GM21515 (cell line): Measurements from ENCODE around the gene CYP8B1.
"Not testable (repeated sequence)": the region's sequence is repeated elsewhere in the genome, so short reads cannot be mapped to it uniquely, and the experiment has no call there.

Experiments
- ATAC-seq: cut with Tn5 transposase; IDR thresholded peaks from one replicate; pipeline ENCODE4 v1.9.1; 2021; ENCODE audit not compliant: unreplicated experiment

Gene CYP8B1

GRCh38 chr3:42886294-42886822, 10.7 kb upstream of the CYP8B1 start:
- ATAC-seq = no peak

GRCh38 chr3:42884324-42884723, 8.6 kb upstream of the CYP8B1 start:
- ATAC-seq = no peak

- not testable (repeated sequence) for ATAC-seq
Observed at GRCh38 chr3:42883251-42883930, 7.7 kb upstream of the CYP8B1 start.

GRCh38 chr3:42880601-42881451, 5.1 kb upstream of the CYP8B1 start:
- peak; percentile 100 for ATAC-seq

- ATAC-seq = no peak
Observed at GRCh38 chr3:42880183-42880582, 4.5 kb upstream of the CYP8B1 start.

- no peak for ATAC-seq
Observed at GRCh38 chr3:42877881-42878280, 2.2 kb upstream of the CYP8B1 start.

- ATAC-seq = no peak
Observed at GRCh38 chr3:42876940-42877720, 1.5 kb upstream of the CYP8B1 start.

DNA sequence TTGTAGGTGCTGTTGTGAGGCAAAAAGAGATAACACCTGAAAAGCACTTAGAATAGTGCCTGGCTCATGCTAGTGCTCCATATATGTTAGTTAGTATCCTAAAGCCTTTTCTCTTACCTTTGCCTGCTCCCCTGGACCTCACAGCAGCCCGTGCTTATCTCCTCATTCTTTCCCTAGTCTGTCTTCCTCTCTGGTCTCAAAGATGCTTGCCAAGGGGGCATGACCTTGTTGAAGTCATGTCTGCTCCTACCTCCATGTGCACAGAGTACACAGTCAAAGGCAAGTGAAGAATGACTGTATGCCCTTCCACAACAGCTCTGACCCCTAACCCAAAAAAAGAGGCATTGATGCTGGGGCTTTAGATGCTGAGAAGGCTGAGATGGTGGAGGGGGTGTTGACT, 722 bp upstream of the CYP8B1 start:
- ATAC-seq = no peak

GRCh38 chr3:42874749-42875148, 930 bp downstream of the CYP8B1 start:
- no peak for ATAC-seq

- ATAC-seq = no peak
Observed at GRCh38 chr3:42873221-42873982, 2.3 kb downstream of the CYP8B1 start.

GRCh38 chr3:42872718-42873117, 3.0 kb downstream of the CYP8B1 start:
- no peak for ATAC-seq

- no peak for ATAC-seq
Observed at GRCh38 chr3:42871592-42872196, 4.0 kb downstream of the CYP8B1 start.

GRCh38 chr3:42868841-42869240, 6.8 kb downstream of the CYP8B1 start:
- no peak for ATAC-seq

GRCh38 chr3:42867138-42867537, 8.5 kb downstream of the CYP8B1 start:
- ATAC-seq = no peak

- no peak for ATAC-seq
Observed at GRCh38 chr3:42865256-42865655, 10.4 kb downstream of the CYP8B1 start.

DNA sequence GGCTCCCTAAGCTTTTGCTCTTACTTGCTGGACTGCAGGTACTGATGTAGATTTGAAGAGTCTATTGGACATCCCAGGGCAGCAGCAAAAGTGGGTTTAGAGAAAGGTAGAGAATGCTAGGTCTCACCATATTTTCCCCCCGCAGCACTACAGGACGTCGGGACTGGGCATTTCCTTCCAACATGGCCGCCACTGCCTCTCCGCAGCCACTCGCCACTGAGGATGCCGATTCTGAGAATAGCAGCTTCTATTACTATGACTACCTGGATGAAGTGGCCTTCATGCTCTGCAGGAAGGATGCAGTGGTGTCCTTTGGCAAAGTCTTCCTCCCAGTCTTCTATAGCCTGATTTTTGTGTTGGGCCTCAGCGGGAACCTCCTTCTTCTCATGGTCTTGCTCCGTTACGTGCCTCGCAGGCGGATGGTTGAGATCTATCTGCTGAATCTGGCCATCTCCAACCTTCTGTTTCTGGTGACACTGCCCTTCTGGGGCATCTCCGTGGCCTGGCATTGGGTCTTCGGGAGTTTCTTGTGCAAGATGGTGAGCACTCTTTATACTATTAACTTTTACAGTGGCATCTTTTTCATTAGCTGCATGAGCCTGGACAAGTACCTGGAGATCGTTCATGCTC, 11.2 kb downstream of the CYP8B1 start:
- ATAC-seq = no peak

DNA sequence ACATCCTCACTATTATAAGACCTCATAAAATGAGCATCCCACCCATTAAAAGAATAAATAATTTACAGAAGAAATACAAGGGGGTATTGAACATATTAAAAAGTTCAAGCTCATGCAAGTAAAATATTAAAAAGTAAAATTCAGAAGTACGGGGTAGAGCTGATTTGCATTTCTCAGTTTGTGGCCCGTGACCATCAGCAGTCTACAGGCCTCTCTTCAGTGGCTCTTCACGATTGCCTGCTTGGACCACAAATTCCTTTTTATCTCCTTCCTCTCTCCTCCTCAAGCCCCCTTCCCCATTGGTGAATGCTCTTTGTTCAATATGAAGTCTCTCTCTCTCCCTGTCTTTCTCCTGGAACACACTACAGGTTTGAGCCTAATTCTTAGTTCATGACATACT, 19.1 kb downstream of the CYP8B1 start:
- ATAC-seq = no peak

DNA sequence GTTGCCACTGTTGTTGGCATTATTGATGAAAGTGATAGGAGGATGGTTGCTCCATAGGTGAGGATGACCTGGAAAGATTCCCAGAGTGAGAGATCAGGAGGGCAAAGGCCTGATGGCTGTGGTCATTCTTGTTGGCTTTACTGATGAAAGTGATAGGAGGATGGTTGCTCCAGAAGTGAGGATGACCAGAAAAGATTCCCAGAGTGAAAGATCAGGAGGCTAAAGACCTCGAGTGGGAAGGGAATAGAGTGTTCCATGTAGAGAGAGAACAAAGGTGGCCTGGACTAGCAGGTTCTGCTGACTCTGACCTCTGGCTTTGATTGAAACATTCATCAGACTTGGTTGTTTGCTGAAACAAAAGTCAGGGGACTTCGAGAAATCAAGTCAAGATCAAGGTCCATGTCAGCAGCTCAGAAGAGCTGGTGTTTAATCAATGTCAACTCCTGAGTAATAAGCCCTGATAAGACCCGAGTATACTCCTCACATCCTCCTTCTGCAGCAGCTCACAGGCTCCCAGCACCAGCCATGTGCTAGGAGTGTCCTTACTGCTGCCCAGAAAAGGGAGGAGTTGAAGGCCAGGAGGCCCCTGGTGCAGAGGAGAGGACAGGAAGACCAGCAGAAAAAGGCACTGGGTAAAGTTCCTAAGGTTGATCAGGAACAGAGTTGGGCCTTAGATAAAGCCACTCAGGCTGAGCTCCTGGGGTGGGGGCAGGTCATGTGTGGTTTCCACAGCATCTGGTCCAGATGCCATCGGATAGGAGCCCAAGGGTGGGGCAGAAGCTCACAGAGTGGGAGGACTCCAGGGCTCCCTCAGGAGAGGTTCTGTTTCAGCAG, 19.9 kb downstream of the CYP8B1 start:
- ATAC-seq = no peak

DNA sequence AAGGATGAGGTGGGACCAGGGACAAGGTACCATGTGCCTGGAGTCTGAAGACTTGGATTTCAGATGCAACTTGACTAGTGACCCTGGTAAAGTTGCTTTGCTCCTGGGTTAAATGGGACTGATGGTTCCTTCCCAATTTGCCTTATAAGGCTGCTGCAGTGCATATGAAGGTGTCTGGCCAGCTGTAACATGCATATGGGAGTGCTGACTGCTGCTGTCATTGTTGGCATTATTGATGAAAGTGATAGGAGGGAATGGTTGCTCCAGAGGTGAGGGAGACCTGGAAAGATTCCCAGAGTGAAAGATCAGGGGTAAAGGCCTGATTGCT, 20.5 kb downstream of the CYP8B1 start:
- no peak for ATAC-seq
